DOHH2 (cell line): Measurements from ENCODE around the gene HOXA10.

Experiments used
- EZH2phosphoT487 ChIP-seq: fragments of 200-600 bp; sonication (generic); IDR thresholded peaks from 2 replicates; pipeline ENCODE4 v1.6.1; 2017; ENCODE audit warnings: borderline replicate concordance, mild to moderate bottlenecking, antibody characterized with exemption, low read length, moderate library complexity, mixed read lengths
- TF ChIP-seq, protein P1 (sequence below): fragments of 200-600 bp; sonication (generic); IDR thresholded peaks from one replicate; pipeline ENCODE4 v1.5.1; 2014; ENCODE audit warnings: antibody characterized with exemption, mild to moderate bottlenecking, low read depth, low read length; ENCODE audit not compliant: poor library complexity, severe bottlenecking

DNA sequence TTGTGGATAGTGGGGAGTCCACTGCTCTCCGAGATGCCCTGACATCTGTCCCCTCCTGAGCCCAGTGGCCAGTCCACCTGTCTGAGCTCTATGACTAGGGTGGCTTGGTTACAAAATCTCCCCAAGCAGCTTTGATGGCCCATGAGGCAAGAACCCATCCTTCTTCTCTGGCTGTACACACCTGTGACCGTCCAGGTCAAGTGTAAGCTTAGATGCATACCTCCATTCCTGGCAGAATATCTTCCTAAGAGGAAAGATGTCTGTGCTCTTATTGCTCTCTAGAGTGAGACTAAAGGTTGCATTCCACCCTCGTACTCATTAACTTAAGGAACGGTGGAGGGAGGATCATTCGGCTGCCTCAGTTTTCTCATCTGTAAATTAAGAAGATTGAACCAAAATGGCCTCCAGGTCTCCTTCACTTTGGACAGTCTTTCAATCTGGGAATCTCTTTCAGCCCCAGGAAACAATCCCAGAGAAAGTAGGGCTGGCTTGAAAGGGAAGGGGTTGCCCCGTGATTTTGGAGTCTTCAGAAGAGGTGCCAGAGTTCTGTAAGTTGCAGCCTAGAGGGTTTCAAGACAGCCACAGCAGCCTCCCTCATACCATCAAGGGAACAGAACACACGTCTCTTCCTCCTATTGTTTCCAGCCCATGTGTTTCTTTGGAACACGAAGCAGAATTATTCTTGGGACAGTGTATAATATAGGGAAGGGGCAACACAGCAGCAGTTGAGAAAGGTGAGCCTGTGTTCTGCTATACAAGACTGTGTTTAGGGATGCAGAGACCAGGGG, 49.0 kb downstream of the HOXA10 start:
- TF ChIP-seq, protein P1, sequence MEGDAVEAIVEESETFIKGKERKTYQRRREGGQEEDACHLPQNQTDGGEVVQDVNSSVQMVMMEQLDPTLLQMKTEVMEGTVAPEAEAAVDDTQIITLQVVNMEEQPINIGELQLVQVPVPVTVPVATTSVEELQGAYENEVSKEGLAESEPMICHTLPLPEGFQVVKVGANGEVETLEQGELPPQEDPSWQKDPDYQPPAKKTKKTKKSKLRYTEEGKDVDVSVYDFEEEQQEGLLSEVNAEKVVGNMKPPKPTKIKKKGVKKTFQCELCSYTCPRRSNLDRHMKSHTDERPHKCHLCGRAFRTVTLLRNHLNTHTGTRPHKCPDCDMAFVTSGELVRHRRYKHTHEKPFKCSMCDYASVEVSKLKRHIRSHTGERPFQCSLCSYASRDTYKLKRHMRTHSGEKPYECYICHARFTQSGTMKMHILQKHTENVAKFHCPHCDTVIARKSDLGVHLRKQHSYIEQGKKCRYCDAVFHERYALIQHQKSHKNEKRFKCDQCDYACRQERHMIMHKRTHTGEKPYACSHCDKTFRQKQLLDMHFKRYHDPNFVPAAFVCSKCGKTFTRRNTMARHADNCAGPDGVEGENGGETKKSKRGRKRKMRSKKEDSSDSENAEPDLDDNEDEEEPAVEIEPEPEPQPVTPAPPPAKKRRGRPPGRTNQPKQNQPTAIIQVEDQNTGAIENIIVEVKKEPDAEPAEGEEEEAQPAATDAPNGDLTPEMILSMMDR = no peak
- TF ChIP-seq EZH2phosphoT487 = no peak
